Lower leg skin (tissue), 4 donors: ENCODE results near the gene GPRIN3. TPM values are rescaled to one million over a fixed set of nuclear protein-coding genes. Genes with fewer than 3 reads are reported as not detected.
"Not testable (repeated sequence)": the region's sequence is repeated elsewhere in the genome, so short reads cannot be mapped to it uniquely, and the experiment has no call there.

Experiments used
- DNase-seq, 2 donors: peaks; one replicate each; pipeline ENCODE4 v3.0.0-alpha.2; 2019; ENCODE audit warnings: low spot score in 2 of 2
- H3K4me3 ChIP-seq: fragments of 200-600 bp; sonication (generic); 2 replicates; pipeline ENCODE4 v1.5.1; 2017; ENCODE audit warnings: mild to moderate bottlenecking, low read depth; ENCODE audit not compliant: poor library complexity, severe bottlenecking
- POLR2A ChIP-seq, 2 donors: fragments of 450-650 bp; IDR thresholded peaks; one replicate each; pipeline ENCODE4 v1.6.1; 2016 to 2017; ENCODE audit warnings: antibody characterized with exemption in 2 of 2, mild to moderate bottlenecking in 1 of 2, moderate library complexity in 1 of 2
- WGBS, 2 donors: methylation state at CpG; one replicate each; pipeline ENCODE4 v1.1.5; 2018; 5-methylcytosine and 5-hydroxymethylcytosine counted together
- intact Hi-C: fragments of 100-400 bp; cut with DNase I; formaldehyde crosslinking; loops from one replicate; pipeline ENCODE4 v1.15.0; 2023; ENCODE audit warnings: low total_unique reads
- total RNA-seq, 4 donors: library from RNA; depleted of rRNA; stranded (reverse); fragments of >200 nt; gene quantifications; one replicate each; pipeline ENCODE4 v1.1.0, GENCODE V29; 2016
- TF ChIP-seq, protein P1 (sequence below), 3 donors: fragments of 450-650 bp; IDR thresholded peaks; one replicate each; pipeline ENCODE4 v1.5.1; 2016; ENCODE audit warnings: antibody characterized with exemption in 3 of 3, mild to moderate bottlenecking in 3 of 3, moderate library complexity in 2 of 3

Gene GPRIN3
- total RNA-seq, 4 donors from 2014 or later, result 1.5 to 3.3 (median 1.8) TPM

DNA sequence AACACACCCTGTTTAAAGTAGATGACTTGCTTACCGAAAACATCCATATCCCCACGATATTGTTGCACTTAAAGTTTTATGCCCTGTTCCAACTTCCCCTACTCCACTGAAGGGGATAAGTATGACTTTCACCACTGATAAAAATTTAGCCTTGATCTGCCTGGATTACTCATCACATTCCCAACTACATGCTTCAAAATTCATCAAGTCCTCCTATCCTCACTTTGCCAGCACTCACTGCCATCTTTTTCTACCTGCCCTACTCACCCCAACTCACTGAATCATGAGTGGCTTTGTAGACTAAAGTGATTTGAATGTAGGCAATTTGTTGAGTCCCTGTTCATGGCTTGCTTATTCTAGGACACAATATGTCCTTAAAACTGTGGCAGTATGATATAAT lies 12.2 kb upstream of the GPRIN3 start:
- 93 to 97% methylated on average over 2 of the region's 2 CpGs for WGBS, 2 donors
- intact Hi-C loops, result no loop called here
- TF ChIP-seq, protein P1, sequence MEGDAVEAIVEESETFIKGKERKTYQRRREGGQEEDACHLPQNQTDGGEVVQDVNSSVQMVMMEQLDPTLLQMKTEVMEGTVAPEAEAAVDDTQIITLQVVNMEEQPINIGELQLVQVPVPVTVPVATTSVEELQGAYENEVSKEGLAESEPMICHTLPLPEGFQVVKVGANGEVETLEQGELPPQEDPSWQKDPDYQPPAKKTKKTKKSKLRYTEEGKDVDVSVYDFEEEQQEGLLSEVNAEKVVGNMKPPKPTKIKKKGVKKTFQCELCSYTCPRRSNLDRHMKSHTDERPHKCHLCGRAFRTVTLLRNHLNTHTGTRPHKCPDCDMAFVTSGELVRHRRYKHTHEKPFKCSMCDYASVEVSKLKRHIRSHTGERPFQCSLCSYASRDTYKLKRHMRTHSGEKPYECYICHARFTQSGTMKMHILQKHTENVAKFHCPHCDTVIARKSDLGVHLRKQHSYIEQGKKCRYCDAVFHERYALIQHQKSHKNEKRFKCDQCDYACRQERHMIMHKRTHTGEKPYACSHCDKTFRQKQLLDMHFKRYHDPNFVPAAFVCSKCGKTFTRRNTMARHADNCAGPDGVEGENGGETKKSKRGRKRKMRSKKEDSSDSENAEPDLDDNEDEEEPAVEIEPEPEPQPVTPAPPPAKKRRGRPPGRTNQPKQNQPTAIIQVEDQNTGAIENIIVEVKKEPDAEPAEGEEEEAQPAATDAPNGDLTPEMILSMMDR (IDR thresholded peaks at IDR 0.05), result no peak
- TF ChIP-seq POLR2A (IDR thresholded peaks at IDR 0.05), result no peak
- DNase-seq, result no peak
- no peak overlapping the region for H3K4me3 ChIP-seq

DNA sequence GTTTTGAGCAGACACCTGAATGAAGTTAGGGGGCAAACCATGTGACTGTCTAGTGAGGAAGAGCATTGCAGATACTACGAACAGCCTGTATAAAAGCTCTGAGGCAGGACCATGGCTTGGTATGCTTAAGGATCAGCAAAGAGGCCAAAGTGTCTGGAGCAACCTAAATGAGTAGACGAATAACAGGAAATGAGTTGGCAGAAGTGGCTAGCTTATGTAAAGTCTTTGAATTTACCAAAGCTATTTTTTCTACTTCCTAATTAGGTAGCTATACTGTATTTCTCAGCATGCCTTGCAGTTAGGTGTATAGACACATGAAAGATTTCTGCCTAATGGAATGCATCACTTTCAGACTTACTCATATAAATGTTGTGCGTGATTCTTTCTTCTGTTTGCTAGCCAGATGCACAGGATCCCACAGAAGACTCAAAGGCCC lies 9.3 kb upstream of the GPRIN3 start:
- H3K4me3 ChIP-seq, result no peak overlapping the region
- no peak for DNase-seq
- intact Hi-C loops, result no loop called here
- no peak for TF ChIP-seq POLR2A (IDR thresholded peaks at IDR 0.05)
- TF ChIP-seq, protein P1 (IDR thresholded peaks at IDR 0.05), result no peak
- WGBS, 2 donors, result 48 to 53% methylated on average over 3 of the region's 3 CpGs

DNA sequence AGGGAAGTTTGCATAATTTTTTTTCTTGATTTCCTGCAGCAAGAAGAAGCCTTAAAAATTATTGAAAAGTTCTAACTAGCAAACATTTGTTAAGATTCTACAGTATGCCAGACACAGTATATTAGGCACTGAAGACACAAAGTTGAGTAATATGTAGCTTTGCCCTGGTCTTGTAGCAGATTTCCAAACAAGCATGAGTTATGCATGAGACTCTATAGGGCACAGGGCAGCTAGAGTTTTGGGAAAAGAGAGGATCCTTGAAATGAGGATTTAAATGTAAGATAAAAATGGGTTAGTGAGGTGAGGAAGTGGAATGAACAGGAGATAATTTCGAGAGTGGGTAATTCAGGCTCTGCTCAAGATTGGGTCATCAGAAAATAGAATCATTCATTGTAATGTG lies 8.6 kb upstream of the GPRIN3 start:
- H3K4me3 ChIP-seq, result no peak overlapping the region
- no peak for DNase-seq
- TF ChIP-seq, protein P1 (IDR thresholded peaks at IDR 0.05), result no peak
- no peak for TF ChIP-seq POLR2A (IDR thresholded peaks at IDR 0.05)
- WGBS, 2 donors, result 73 to 85% methylated on average over 1 of the region's 1 CpG
- intact Hi-C loops, result no loop called here

DNA sequence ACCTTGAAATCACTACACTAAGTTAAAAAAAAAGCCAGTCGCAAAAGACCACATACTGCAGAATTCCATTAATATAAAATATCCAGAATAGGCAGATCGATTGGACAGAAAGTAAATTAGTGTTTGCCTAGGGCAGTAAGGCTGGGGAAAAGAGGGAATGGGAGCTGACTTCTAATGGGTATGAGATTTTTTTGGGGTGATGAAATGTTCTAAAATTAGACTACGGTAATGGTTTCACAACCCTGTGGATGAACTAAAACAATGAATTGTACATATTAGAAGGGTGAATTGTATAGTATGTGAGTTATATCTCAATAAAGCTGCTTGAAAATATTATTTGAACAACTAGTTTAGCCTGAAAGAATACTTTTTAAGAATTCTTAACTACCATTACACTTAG lies 6.7 kb upstream of the GPRIN3 start:
- no peak overlapping the region for H3K4me3 ChIP-seq
- WGBS, 2 donors, result 82 to 90% methylated on average over 3 of the region's 3 CpGs
- DNase-seq, result no peak
- intact Hi-C loops, result no loop called here
- TF ChIP-seq, protein P1 (IDR thresholded peaks at IDR 0.05), result no peak
- no peak for TF ChIP-seq POLR2A (IDR thresholded peaks at IDR 0.05)

DNA sequence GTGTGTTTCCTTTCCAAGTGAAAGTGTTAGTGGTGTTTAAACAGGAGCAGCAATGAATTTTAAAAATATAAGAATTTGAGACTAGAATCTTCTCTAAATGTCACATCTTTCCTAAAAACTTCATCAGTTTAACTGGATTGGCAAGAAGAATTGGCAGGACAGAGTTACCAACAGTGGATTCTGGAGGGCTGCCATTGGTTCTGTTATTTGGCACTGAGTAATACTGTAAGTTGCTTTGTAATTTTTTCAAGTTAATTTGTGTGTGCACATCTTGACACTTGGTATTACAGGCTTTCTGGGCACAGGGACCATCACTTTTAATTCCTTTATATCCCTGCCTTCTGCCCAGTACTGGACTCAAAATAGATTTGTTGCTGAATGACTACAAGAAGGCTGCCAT lies 4.5 kb upstream of the GPRIN3 start:
- H3K4me3 ChIP-seq, result no peak overlapping the region
- no peak for DNase-seq
- intact Hi-C loops, result no loop called here
- no peak for TF ChIP-seq POLR2A (IDR thresholded peaks at IDR 0.05)
- TF ChIP-seq, protein P1 (IDR thresholded peaks at IDR 0.05), result no peak

DNA sequence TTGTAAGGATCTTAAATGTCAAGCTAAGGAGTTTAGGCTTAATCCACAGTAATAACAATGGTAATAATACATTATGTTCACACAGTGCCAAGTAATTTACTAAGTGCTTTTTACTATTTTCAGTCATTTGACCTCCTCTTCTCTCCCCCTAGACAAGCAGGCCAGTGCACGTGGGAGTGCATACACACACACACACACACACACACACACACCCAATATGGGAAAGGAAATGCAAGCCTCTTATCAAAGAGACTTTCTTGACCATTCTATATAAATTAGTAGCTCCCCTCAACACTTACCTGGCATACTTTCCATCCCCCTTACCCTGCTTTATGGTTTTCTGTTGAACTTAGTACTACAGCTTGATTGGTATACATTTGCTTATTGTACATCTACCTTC lies 3.8 kb upstream of the GPRIN3 start:
- WGBS, 2 donors, result 47 to 48% methylated on average over 1 of the region's 1 CpG
- no peak for TF ChIP-seq POLR2A (IDR thresholded peaks at IDR 0.05)
- TF ChIP-seq, protein P1 (IDR thresholded peaks at IDR 0.05), result no peak
- intact Hi-C loops, result no loop called here
- H3K4me3 ChIP-seq, result no peak overlapping the region
- no peak for DNase-seq

DNA sequence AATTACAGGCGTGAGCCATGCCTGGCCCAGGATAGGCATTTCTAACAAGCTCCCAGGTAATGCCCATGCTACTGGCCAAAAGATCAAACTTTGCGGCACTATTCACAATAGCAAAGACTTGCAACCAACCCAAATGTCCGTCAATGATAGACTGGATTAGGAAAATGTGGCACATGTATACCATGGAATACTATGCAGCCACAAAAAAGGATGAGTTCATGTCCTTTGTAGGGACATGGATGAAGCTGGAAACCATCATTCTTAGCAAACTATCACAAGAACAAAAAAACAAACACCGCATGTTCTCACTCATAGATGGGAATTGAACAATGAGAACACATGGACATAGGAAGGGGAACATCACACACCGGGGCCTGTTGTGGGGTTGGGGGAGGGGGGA lies 1.6 kb upstream of the GPRIN3 start:
- intact Hi-C loops, H3K4me3 ChIP-seq, DNase-seq: not testable (repeated sequence)
- 79 to 97% methylated on average over 5 of the region's 5 CpGs for WGBS, 2 donors
